K562 (cell line): Measurements from ENCODE around the gene MEFV. TPM values are rescaled to one million over a fixed set of nuclear protein-coding genes. Genes with fewer than 3 reads are reported as not detected.

Source experiments
- ATAC-seq: fragments of 200-7000 bp; cut with Tn5 transposase; 3 replicates; pipeline ENCODE4 v1.9.1; 2020; ENCODE audit warnings: moderate library complexity
- BruUV-seq: library from RNA; stranded (reverse); fragments of 400-500 nt; replicated peaks from 2 replicates; lab custom pipeline; 2021; lab: Mats Ljungman, UMichigan
- CTCF ChIA-PET: fragments of 300-600 bp; formaldehyde crosslinking; extraction: SDS; loops from one replicate; lab custom pipeline; 2021; ENCODE audit warnings: low intra/inter-chr PET ratio; lab: Yijun Ruan, JAX
- POLR2A ChIA-PET: fragments of 300-600, 350-650 bp; sonication (Branson Sonifier 250); formaldehyde crosslinking; extraction: SDS; loops from one replicate; lab custom pipeline; 2021; ENCODE audit warnings: antibody characterized with exemption, inconsistent platforms; lab: Yijun Ruan, JAX
- DNase-seq, 4 experiments: peaks; one replicate each; pipeline versions ENCODE4 v3.0.0 to v3.0.0-alpha.2; 2011 to 2018; ENCODE audit warnings: low spot score in 3 of 4, mixed read lengths in 3 of 4; ENCODE audit errors: extremely low read depth in 1 of 4
- FAIRE-seq: peaks from 2 replicates; lab custom pipeline; 2011; peaks lifted over from hg19 to GRCh38; lab: Jason Lieb, UNC
- H2AFZ ChIP-seq: 2 replicates; pipeline ENCODE4 v1.6.0; 2011; ENCODE audit warnings: low read depth, low read length, control low read depth, inconsistent platforms
- H3K27ac ChIP-seq: fragments of 200-600 bp; 3 replicates; pipeline ENCODE4 v1.8.0; 2011; ENCODE audit warnings: low read depth, mild to moderate bottlenecking, control low read depth, inconsistent platforms, low read length, moderate library complexity, mixed read lengths; ENCODE audit errors: extremely low read depth
- H3K27me3 ChIP-seq, 2 experiments: fragments of 300-600 bp in 1 of 2; 2 replicates in 1 of 2; 3 replicates in 1 of 2; pipeline versions ENCODE4 v1.6.0 to v1.8.0; 2011; ENCODE audit warnings: inconsistent platforms in 2 of 2, low read length in 2 of 2, mild to moderate bottlenecking in 1 of 2, mixed read lengths in 1 of 2, moderate library complexity in 1 of 2; ENCODE audit not compliant: control insufficient read depth in 2 of 2, insufficient read depth in 2 of 2
- H3K36me3 ChIP-seq: fragments of 300-600 bp; 3 replicates; pipeline ENCODE4 v1.8.0; 2011; ENCODE audit warnings: mild to moderate bottlenecking, low read length, inconsistent platforms; ENCODE audit not compliant: control insufficient read depth, insufficient read depth
- H3K4me1 ChIP-seq, 2 experiments: fragments of 200-600 bp in 1 of 2; replicated peaks in 1 of 2; 2 replicates in 1 of 2; 3 replicates in 1 of 2; pipeline versions ENCODE4 v1.5.1 to v1.8.0; 2011; ENCODE audit warnings: inconsistent platforms in 2 of 2, low read length in 2 of 2, mild to moderate bottlenecking in 1 of 2, mixed read lengths in 1 of 2, moderate library complexity in 1 of 2; ENCODE audit not compliant: control insufficient read depth in 2 of 2, insufficient read depth in 2 of 2
- H3K4me2 ChIP-seq: 2 replicates; pipeline ENCODE4 v1.6.1; 2011; ENCODE audit warnings: low read length, control low read depth, inconsistent platforms, mixed read lengths; ENCODE audit not compliant: insufficient read depth
- H3K4me3 ChIP-seq: fragments of 200-600 bp; sonication (generic), shearing (Covaris generic); 2 replicates; pipeline ENCODE4 v1.5.1; 2016; ENCODE audit warnings: control low read depth, inconsistent platforms
- H3K79me2 ChIP-seq: fragments of 200-600 bp; 3 replicates; pipeline ENCODE4 v1.8.0; 2011; ENCODE audit warnings: low read length, inconsistent platforms; ENCODE audit not compliant: control insufficient read depth, insufficient read depth
- H3K9ac ChIP-seq, 2 experiments: 2 replicates each; pipeline versions ENCODE4 v1.6.0 to v1.6.1; 2011; ENCODE audit warnings: low read depth in 2 of 2, low read length in 2 of 2, control low read depth in 1 of 2, inconsistent platforms in 1 of 2, mild to moderate bottlenecking in 1 of 2, mixed read lengths in 1 of 2; ENCODE audit not compliant: insufficient read depth in 1 of 2
- H3K9me1 ChIP-seq: one replicate; pipeline ENCODE4 v1.6.0; 2011; ENCODE audit warnings: inconsistent platforms, mild to moderate bottlenecking, low read length, moderate library complexity; ENCODE audit not compliant: control insufficient read depth, insufficient read depth
- H3K9me3 ChIP-seq: replicated peaks from 2 replicates; pipeline ENCODE4 v1.5.1; 2011; ENCODE audit warnings: low read depth, low read length, inconsistent platforms; ENCODE audit not compliant: control insufficient read depth, insufficient read depth
- H4K20me1 ChIP-seq: replicated peaks from 2 replicates; pipeline ENCODE4 v1.6.1; 2011; ENCODE audit warnings: low read length, inconsistent platforms, mixed read lengths; ENCODE audit not compliant: control insufficient read depth, insufficient read depth
- CHCHD3 ChIP-seq: fragments of 250-450 bp; sonication (Bioruptor Pico); IDR thresholded peaks from 2 replicates; pipeline ENCODE4 v2.1.2; 2022; ENCODE audit warnings: mild to moderate bottlenecking
- CREM ChIP-seq: IDR thresholded peaks from 2 replicates; pipeline ENCODE4 v1.6.1; 2014; ENCODE audit warnings: antibody characterized with exemption, low read depth
- ETV5 ChIP-seq: sonication (generic); formaldehyde crosslinking; IDR thresholded peaks from 2 replicates; pipeline ENCODE4 v1.4.0; 2020; ENCODE audit warnings: low read depth, mild to moderate bottlenecking, missing genetic modification reagents
- MAZ ChIP-seq, 2 experiments: fragments of 450-650 bp in 1 of 2; sonication (generic) in 1 of 2; formaldehyde crosslinking; IDR thresholded peaks in 1 of 2; conservative IDR thresholded peaks in 1 of 2; 2 replicates each; pipeline versions ENCODE4 v1.4.0 to v1.5.0; 2020; ENCODE audit warnings: mild to moderate bottlenecking in 1 of 2, missing genetic modification reagents in 1 of 2
- STAT5B ChIP-seq: fragments of 250-450 bp; sonication (Bioruptor Pico); IDR thresholded peaks from 2 replicates; pipeline ENCODE4 v1.8.0; 2021; ENCODE audit warnings: mild to moderate bottlenecking, inconsistent platforms
- WGBS: fragments of 100-300 bp; shearing (Covaris generic); methylation state at CpG from one replicate; pipeline ENCODE4 v1.1.6; 2016; ENCODE audit warnings: low coverage, mixed read lengths; ENCODE audit not compliant: insufficient coverage; ENCODE audit errors: missing lambda C conversion rate; 5-methylcytosine and 5-hydroxymethylcytosine counted together
- in situ Hi-C: fragments of 300-500 bp; cut with MboI; formaldehyde crosslinking; loops from 4 replicates; pipeline ENCODE4 v1.15.0; 2018; ENCODE audit warnings: inconsistent platforms, mixed read lengths
- intact Hi-C: fragments of 100-400 bp; cut with micrococcal nuclease; formaldehyde crosslinking; loops from 2 replicates; pipeline ENCODE4 v1.14.2; 2022
- polyA plus RNA-seq, 8 experiments: library from polyadenylated mRNA; depleted of rRNA in 4 of 8; stranded (reverse) in 5 of 8; unstranded in 3 of 8; fragments of >200 nt; fragmentation: Nextera tagmentation in 2 of 8; fragmentation: Illumina TruSeq in 1 of 8; extraction: Ambion mirVana in 2 of 8; extraction: Trizol in 1 of 8; gene quantifications; 2 replicates each; pipeline versions ENCODE4 v1.2.1 to v1.2.3, GENCODE V29; 2011 to 2014; ENCODE audit warnings: inconsistent platforms in 1 of 8, missing spikeins in 1 of 8
- total RNA-seq, 7 experiments: library from RNA; depleted of rRNA in 6 of 7; stranded (reverse); fragments of >200 nt in 6 of 7; fragmentation: Illumina TruSeq in 2 of 7; extraction: Trizol in 2 of 7; gene quantifications; 2 replicates each; pipeline versions ENCODE4 v1.2.1 to v1.2.3, GENCODE V29; 2011 to 2021; ENCODE audit warnings: low replicate concordance in 1 of 7
- TF ChIP-seq, protein P1 (sequence below): fragments of 450-650 bp; formaldehyde crosslinking; IDR thresholded peaks from 2 replicates; pipeline ENCODE4 v1.4.0; 2020; ENCODE audit warnings: mild to moderate bottlenecking, mixed read lengths
- TF ChIP-seq, protein P2 (sequence below): sonication (generic); formaldehyde crosslinking; IDR thresholded peaks from 2 replicates; pipeline ENCODE4 v1.8.1; 2023; ENCODE audit warnings: mild to moderate bottlenecking, missing genetic modification reagents
- TF ChIP-seq, protein P3 (sequence below), 2 experiments: fragments of 450-650 bp; formaldehyde crosslinking in 1 of 2; IDR thresholded peaks; 2 replicates each; pipeline versions ENCODE4 v1.4.0 to v1.6.1; 2014 to 2020; ENCODE audit warnings: mild to moderate bottlenecking in 2 of 2, borderline replicate concordance in 1 of 2, low read depth in 1 of 2

Gene MEFV
- total and polyA plus RNA-seq, 9 of the 15 experiments (the other 6 are each of a cell fraction or from before 2014, with no cell fraction given): 0.14 TPM; not detected in 8

DNA sequence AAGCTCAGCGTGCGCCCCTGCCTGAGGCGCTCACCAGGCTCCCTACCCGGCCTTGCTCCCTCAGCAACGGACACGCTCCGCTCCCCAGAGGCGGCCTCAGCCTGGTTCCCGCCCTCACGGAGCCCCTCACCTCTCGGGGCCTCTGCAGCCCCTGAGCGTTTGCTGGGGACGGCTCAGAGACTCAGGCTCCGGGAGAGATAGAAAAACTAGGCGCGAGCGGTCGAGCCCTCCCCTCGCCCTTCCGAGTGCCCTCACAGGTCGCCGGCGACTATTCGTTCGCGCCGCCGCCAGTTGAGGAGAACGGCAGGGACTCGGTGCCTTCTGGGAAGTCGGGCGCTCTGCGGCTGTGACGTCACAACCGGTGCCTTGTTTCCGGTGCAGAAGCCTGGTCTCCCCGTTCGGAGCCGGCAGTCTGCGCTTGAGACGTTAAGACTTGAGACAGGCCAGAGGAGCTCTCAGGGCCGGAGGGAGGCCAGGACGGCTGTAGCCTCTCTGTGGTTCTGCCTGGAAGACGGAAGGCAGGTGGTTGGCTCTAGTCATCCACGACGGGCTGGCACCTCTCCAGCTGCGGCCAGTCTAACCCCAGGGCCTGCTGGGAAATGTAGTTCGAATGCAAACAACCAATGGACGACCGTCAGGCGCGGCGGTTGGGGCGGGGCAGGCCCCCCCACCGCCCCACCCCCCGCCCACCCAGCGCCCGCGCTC lies 21.4 kb downstream of the MEFV start, which contains the start of gene ZNF200:
TSS of gene ZNF200 (minus strand) at position 302 of the 705 bp plus-strand sequence. CDS start 1,403 bp downstream, outside the sequence.
- in situ Hi-C loops: no loop called here
- Histone ChIP-seq H3K9me3 (peaks cover 4% of the 10 kb centered on the region; the same call in 1 of the 2 replicates), H3K9me1 (no peaks in the 10 kb centered on the region), H3K9ac (peak within 1 kb of the TSS; percentile 88 to 98), H4K20me1 (no peaks in the 10 kb centered on the region), H3K4me2 (peak within 1 kb of the TSS; percentile 95), H3K27ac (peak within 1 kb of the TSS; percentile 92), H3K4me3 (peak within 1 kb of the TSS; percentile 74), H3K27me3 (no peaks in the 10 kb centered on the region), H3K79me2 (peaks cover 16% of the 10 kb centered on the region), H3K4me1 (peaks cover 6 to 12% of the 10 kb centered on the region in 2 experiments; a peak in 4 of 5 replicates), H2AFZ (peak within 1 kb of the TSS; percentile 100), H3K36me3 (peaks cover 36% of the 10 kb centered on the region)
- intact Hi-C loops: no loop called here
- peak; percentile 95 for FAIRE-seq
- peak; percentile 89 to 98 (median 91) for DNase-seq
- ChIA-PET POLR2A (interaction anchor here (0.5 to 1.0 kb wide), 6 partner anchors 9 to 884 kb away, joined by 3 to 4 read pairs (median 3); no protein-coding TSS in a partner anchor), CTCF (no interaction called here)
- peak; percentile 98 for ATAC-seq
- BruUV-seq: no TSS peak
- WGBS: under 1% methylated on average over 30 of the region's 59 CpGs
- TF ChIP-seq MAZ (CRISPR knock-in tag; conservative IDR thresholded peaks at IDR 0.05 in 1 of 2, IDR thresholded peaks at IDR 0.05 in 1 of 2): peak; percentile 73 to 80; a peak in 3 of 4 replicates
- TF ChIP-seq, protein P1, sequence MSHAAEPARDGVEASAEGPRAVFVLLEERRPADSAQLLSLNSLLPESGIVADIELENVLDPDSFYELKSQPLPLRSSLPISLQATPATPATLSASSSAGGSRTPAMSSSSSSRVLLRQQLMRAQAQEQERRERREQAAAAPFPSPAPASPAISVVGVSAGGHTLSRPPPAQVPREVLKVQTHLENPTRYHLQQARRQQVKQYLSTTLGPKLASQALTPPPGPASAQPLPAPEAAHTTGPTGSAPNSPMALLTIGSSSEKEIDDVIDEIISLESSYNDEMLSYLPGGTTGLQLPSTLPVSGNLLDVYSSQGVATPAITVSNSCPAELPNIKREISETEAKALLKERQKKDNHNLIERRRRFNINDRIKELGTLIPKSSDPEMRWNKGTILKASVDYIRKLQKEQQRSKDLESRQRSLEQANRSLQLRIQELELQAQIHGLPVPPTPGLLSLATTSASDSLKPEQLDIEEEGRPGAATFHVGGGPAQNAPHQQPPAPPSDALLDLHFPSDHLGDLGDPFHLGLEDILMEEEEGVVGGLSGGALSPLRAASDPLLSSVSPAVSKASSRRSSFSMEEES: no peak
- TF ChIP-seq, protein P2, sequence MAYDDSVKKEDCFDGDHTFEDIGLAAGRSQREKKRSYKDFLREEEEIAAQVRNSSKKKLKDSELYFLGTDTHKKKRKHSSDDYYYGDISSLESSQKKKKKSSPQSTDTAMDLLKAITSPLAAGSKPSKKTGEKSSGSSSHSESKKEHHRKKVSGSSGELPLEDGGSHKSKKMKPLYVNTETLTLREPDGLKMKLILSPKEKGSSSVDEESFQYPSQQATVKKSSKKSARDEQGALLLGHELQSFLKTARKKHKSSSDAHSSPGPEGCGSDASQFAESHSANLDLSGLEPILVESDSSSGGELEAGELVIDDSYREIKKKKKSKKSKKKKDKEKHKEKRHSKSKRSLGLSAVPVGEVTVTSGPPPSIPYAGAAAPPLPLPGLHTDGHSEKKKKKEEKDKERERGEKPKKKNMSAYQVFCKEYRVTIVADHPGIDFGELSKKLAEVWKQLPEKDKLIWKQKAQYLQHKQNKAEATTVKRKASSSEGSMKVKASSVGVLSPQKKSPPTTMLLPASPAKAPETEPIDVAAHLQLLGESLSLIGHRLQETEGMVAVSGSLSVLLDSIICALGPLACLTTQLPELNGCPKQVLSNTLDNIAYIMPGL: 0 out of 2 replicates have a peak, but pooled peaks have one; percentile 23
- peak; percentile 73 for TF ChIP-seq ETV5 (CRISPR knock-in tag)
- no peak for TF ChIP-seq CHCHD3
- TF ChIP-seq, protein P3, sequence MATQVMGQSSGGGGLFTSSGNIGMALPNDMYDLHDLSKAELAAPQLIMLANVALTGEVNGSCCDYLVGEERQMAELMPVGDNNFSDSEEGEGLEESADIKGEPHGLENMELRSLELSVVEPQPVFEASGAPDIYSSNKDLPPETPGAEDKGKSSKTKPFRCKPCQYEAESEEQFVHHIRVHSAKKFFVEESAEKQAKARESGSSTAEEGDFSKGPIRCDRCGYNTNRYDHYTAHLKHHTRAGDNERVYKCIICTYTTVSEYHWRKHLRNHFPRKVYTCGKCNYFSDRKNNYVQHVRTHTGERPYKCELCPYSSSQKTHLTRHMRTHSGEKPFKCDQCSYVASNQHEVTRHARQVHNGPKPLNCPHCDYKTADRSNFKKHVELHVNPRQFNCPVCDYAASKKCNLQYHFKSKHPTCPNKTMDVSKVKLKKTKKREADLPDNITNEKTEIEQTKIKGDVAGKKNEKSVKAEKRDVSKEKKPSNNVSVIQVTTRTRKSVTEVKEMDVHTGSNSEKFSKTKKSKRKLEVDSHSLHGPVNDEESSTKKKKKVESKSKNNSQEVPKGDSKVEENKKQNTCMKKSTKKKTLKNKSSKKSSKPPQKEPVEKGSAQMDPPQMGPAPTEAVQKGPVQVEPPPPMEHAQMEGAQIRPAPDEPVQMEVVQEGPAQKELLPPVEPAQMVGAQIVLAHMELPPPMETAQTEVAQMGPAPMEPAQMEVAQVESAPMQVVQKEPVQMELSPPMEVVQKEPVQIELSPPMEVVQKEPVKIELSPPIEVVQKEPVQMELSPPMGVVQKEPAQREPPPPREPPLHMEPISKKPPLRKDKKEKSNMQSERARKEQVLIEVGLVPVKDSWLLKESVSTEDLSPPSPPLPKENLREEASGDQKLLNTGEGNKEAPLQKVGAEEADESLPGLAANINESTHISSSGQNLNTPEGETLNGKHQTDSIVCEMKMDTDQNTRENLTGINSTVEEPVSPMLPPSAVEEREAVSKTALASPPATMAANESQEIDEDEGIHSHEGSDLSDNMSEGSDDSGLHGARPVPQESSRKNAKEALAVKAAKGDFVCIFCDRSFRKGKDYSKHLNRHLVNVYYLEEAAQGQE (IDR thresholded peaks at IDR 0.05; ENCODE audit: borderline replicate concordance): no peak; the same call in 1 of the 2 replicates
- TF ChIP-seq, protein P3 (CRISPR knock-in tag; IDR thresholded peaks at IDR 0.05; ENCODE audit: low read depth): peak; percentile 46
- TF ChIP-seq STAT5B: no peak
- peak; percentile 98 for TF ChIP-seq CREM
